Cardiac muscle cell (in vitro differentiated cells and primary cell): ENCODE data around the gene TSPEAR. TPM values are rescaled to one million over a fixed set of nuclear protein-coding genes. Genes with fewer than 3 reads are reported as not detected.
"Not testable (repeated sequence)": the region's sequence is repeated elsewhere in the genome, so short reads cannot be mapped to it uniquely, and the experiment has no call there.

Experiments
- DNase-seq, 2 donors: peaks; one replicate each; pipeline versions ENCODE4 v3.0.0 to v3.0.0-alpha.2; 2010 to 2017; ENCODE audit warnings: low read depth in 1 of 2, low spot score in 1 of 2
- H3K27ac ChIP-seq: fragments of 200-600 bp; sonication (generic); 2 replicates; pipeline ENCODE4 v1.5.1; 2016
- H3K27me3 ChIP-seq: fragments of 200-600 bp; sonication (generic); 2 replicates; pipeline ENCODE4 v1.6.0; 2016; ENCODE audit warnings: control low read depth
- H3K36me3 ChIP-seq: fragments of 200-600 bp; sonication (generic); 2 replicates; pipeline ENCODE4 v1.5.1; 2016; ENCODE audit warnings: control low read depth
- H3K4me1 ChIP-seq: fragments of 200-600 bp; sonication (generic); 2 replicates; pipeline ENCODE4 v1.8.1; 2017; ENCODE audit warnings: low read depth, mild to moderate bottlenecking, mixed run types
- H3K4me3 ChIP-seq: fragments of 200-600 bp; sonication (generic); 2 replicates; pipeline ENCODE4 v1.5.1; 2016; ENCODE audit warnings: mild to moderate bottlenecking
- H3K9me3 ChIP-seq: fragments of 200-600 bp; sonication (generic); 2 replicates; pipeline ENCODE4 v1.5.1; 2017; ENCODE audit warnings: low read depth, mild to moderate bottlenecking, control low read depth
- CTCF ChIP-seq: IDR thresholded peaks from 2 replicates; pipeline ENCODE4 v1.5.1; 2012; ENCODE audit warnings: low read depth, mild to moderate bottlenecking, low read length
- polyA plus RNA-seq: library from polyadenylated mRNA; unstranded; fragments of >200 nt; fragmentation: Nextera tagmentation; extraction: Ambion mirVana; gene quantifications from 2 replicates; pipeline ENCODE4 v1.2.1, GENCODE V29; 2016
- total RNA-seq: library from RNA; depleted of rRNA; stranded (reverse); fragments of >200 nt; gene quantifications from 2 replicates; pipeline ENCODE4 v1.2.3, GENCODE V29; 2016

Gene TSPEAR
- total and polyA plus RNA-seq, 2 experiments from 2014 or later: 2.8 to 3.4 TPM

DNA sequence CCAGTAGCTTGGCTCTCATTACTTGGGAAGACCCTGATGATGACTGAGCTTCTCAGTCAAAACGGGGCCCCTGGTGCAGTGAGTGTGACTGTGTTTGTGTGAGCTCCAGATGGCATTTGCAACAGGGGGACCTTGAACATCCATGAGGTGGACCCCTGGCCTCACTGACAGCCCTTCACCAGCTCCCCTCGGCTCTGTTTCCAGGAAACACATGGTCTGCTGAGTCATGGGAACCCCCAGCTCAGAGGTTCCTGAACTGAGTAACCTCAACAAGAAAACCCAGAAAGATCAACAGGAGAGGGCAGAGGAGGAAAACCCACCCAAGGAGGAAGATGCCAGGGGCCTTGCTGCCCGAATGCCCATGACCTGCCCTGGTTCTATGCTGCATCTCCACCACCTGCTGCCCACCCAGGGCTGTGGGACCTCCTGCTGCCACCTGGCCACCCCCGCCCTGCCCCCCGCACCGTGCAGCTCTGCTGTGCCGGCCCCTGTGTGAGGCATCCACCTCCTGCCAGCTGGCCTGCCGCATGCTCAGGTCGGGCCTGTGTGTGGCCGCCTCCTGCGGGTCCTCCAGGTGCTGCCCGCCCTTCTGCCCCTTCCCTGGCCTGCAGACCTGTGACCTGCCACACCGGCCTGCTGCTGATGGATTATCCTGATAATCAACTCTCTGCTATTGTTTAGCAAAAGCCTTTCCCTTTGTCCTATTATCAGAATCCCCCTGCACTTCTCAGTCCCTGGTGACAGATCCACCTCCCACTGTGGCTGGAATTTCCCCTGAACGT is 25.2 kb downstream of the TSPEAR start:
- Histone ChIP-seq H3K27ac (no peak overlapping the region), H3K27me3 (no peaks in the 10 kb centered on the region), H3K9me3 (no peaks in the 10 kb centered on the region), H3K4me1 (no peaks in the 10 kb centered on the region), H3K4me3 (no peak overlapping the region), H3K36me3 (no peaks in the 10 kb centered on the region)
- no peak for DNase-seq
- no peak for TF ChIP-seq CTCF

DNA sequence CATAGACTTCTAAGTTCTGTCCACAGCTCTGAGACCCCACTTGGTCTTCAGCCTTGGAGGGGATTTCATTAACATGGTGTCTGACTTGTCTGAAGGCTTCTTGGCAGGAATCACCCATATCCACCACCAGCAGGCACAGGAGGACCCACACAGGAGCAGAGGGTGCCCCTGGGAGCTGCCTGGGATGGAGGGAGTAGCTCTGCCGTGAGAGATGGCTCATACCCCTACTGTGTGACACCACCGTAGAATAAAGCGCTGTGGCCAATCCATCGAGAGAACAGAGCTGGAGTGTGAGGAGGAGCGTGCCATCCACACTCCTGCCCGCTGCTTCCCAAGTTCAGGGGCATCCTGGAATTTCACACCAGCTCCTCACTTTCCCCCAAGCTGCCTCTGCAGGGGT is 26.3 kb downstream of the TSPEAR start:
- not testable (repeated sequence) for H3K4me3 ChIP-seq, DNase-seq, H3K27me3 ChIP-seq

GRCh38 chr21:44684483-44684882 is 26.9 kb downstream of the TSPEAR start:
- Histone ChIP-seq H3K27me3 (no peaks in the 10 kb centered on the region), H3K36me3 (no peaks in the 10 kb centered on the region), H3K27ac (no peak overlapping the region), H3K9me3 (no peaks in the 10 kb centered on the region), H3K4me1 (no peaks in the 10 kb centered on the region), H3K4me3 (no peak overlapping the region)
- TF ChIP-seq CTCF: no peak
- DNase-seq: no peak

More for the DNA sequence above, 26.3 kb downstream of the TSPEAR start:
- not testable (repeated sequence) for H3K36me3 ChIP-seq, H3K4me1 ChIP-seq, H3K27ac ChIP-seq, H3K9me3 ChIP-seq

DNA sequence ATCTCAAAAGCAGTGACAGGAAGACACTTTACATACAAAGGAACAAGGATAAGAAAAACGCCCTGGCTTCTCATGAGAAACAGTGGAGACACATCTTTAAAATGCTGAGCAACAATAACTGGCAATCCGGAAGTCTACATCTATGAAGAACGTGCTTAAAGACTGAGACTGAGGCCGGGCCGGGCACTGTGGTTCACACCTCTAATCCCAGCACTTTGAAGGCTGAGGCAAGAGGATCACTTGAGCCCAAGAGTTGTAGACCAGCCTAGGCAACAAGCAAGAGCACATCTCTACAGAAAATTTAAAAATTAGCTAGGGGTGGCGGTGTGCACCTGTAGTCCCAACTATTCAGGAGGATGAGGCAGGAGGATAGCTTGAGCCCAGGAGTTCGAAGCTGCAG is 27.3 kb downstream of the TSPEAR start:
- H3K27me3 ChIP-seq: no peaks in the 10 kb centered on the region
- H3K4me3 ChIP-seq: no peak overlapping the region
- H3K27ac ChIP-seq: no peak overlapping the region
- no peak for TF ChIP-seq CTCF
- no peaks in the 10 kb centered on the region for H3K36me3 ChIP-seq
- no peaks in the 10 kb centered on the region for H3K4me1 ChIP-seq
- DNase-seq: no peak
- H3K9me3 ChIP-seq: no peaks in the 10 kb centered on the region

DNA sequence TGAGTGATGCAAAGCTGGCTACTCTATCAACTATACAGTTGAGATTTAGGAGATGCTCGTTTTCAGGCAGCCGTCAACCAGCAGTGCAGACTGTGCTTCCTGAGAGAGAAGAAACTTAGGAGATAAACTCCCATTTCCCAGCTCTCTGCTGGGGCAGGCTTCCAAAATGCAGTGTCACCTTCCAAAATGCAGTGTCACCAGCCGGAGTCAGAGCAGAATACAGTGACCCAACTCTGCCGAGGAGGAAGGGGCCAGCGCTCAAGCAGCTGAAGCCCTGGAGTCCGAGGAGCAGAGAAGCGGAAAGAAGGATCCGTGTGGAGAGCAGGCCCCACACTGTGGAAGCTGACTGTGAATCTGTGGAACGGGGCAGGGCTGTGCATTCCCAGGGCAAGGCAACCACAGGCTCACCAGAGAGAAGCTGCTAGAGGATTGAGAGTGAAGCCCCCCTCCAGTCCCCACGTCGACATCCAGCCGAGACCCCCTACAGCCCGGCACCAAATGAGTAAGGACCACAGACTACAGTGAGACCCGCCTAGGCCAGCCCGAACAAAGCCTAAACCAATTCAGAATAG is 28.7 kb downstream of the TSPEAR start:
- Histone ChIP-seq H3K27ac (no peak overlapping the region), H3K27me3 (no peaks in the 10 kb centered on the region), H3K4me3 (no peak overlapping the region), H3K36me3 (no peaks in the 10 kb centered on the region), H3K9me3 (no peaks in the 10 kb centered on the region), H3K4me1 (no peaks in the 10 kb centered on the region)
- no peak for DNase-seq
- no peak for TF ChIP-seq CTCF

DNA sequence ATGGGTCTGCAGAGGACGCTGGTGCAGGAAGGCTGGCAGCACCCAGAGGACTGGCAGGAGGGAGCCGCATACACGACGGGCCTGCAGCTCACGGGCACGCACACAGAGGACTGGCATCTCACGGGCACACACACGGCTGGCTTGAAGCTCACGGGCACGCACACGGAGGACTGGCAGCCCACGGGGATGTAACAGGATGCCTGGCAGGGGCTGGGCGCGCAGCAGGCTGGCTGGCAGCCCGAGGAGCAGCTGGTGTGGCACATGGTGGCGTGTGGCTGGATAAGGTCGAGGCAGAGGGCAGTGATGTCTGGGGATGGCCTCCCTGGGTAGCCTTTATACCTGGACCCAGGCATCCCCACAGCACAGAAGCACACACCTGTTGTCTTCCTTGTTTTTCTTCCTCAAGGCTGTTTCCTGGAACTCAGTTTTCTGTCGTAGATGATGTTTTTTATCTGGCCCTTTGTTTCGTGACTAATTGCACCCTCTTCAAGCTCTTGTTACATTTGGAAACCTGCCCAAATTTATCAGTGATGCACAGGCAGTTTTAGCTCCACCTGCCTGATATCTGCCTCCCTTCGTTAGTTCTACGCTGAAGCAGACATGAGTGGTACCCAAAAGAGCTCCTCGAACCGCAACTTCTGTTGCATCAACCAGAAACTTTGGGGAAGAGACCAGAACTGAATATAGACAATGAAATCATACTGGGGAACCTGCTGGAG is 29.4 kb downstream of the TSPEAR start, which contains the start of gene KRTAP12-1:
KRTAP12-1 (minus strand) TSS at position 303 of the 719 bp plus-strand sequence; CDS start at position 263, 40 bp downstream.
- Histone ChIP-seq H3K9me3 (no peaks in the 10 kb centered on the region), H3K4me3 (no peak within 1 kb of the TSS), H3K36me3 (no peaks in the 10 kb centered on the region), H3K4me1 (no peaks in the 10 kb centered on the region), H3K27ac (no peak within 1 kb of the TSS), H3K27me3 (no peaks in the 10 kb centered on the region)
- no peak for DNase-seq
- TF ChIP-seq CTCF: no peak
